ENCODE measurements around the gene STARD6.
A peak's percentile ranks its signal among the peaks of the same experiment; 100 is the strongest.
"Not testable (repeated sequence)": the region's sequence is repeated elsewhere in the genome, so short reads cannot be mapped to it uniquely, and the experiment has no call there.

The STARD6 gene, protein sequence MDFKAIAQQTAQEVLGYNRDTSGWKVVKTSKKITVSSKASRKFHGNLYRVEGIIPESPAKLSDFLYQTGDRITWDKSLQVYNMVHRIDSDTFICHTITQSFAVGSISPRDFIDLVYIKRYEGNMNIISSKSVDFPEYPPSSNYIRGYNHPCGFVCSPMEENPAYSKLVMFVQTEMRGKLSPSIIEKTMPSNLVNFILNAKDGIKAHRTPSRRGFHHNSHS

DNA sequence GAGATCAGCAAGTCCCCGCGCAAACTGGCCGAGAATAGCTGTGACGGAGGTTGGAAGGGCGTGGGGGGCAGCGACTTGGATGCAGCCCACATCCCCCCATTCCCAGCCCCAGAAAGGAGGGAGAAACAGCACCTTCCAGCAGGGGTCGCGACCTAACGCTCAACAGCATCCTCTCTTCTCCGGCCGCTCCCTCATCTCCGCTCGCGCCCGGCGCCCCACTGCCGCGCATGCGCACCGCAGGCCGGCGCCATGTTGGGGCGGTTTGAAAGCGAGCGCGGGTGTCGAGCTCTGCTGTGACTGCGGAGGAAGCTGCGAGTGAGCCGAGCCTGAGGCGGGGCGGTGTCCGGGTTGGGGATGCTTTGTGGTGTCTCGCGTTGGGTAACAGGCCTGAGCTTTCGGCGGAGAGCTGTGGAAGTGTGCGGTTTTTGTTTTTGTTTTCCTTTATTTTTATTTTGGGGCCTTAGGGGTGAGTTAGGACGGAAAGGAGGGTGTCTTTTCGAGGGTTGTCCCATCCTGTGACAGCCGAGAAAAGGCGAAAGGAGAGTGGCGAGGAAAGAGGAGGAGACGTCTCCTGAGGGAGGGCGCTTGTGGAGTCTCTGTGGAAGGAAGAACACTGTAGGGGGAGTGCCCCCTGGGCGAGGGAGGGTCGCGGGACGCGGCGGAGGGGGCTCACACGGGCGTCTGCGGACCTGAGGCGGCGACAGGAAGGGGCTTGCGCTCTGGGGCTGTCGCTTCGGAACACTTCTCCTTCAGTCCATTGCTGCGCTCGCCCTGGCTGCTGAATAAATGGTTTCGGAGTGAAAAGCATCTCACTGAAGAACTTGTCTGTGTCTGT, at the start of gene STARD6, which contains the start of gene C18orf54:
Gene STARD6 (minus strand): TSS at position 199 of the 835 bp plus-strand sequence. CDS start 3,285 bp downstream, outside the sequence.
Gene C18orf54 (plus strand): TSS at position 247 of the 835 bp plus-strand sequence. CDS start 2,667 bp downstream, outside the sequence.
- DNase-seq, result peak; percentile 90

DNA sequence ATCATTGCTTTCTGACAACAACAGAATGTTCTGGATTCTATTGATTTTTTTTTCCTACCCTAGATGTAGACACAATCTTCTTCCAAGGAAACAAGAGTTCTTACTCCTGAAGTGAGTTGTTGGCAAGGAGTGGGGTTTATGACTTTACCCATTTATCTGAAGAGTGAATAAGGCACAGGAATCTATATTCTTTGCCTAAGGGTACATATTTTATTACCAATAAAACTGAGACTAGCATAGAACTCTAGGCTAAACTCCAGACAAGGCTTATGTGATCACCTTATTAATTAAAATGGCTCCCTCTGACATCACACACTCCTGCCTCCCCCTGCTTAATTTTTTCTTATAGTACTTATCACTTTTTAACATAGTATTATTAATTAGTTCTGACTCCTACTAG, 47.6 kb upstream of the STARD6 start:
- DNase-seq, result no peak

DNA sequence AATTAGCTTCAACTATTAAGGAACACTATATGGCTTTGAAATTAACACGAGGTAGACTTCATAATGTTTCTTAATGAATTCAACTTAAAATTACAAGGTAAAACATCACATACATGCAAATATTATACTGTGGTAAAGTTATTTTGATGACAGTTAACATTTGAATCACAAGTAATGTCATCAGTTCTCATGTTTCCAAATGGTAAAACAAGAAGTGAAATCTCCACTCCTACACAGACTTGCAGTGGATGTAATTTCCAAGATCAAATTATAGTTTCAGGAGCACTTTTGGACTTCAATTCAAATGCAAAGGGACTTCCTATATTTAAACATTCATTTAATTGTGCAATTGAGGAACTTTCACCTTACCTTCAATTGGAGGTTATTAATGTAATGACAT, 39.1 kb upstream of the STARD6 start:
- no peak for DNase-seq

DNA sequence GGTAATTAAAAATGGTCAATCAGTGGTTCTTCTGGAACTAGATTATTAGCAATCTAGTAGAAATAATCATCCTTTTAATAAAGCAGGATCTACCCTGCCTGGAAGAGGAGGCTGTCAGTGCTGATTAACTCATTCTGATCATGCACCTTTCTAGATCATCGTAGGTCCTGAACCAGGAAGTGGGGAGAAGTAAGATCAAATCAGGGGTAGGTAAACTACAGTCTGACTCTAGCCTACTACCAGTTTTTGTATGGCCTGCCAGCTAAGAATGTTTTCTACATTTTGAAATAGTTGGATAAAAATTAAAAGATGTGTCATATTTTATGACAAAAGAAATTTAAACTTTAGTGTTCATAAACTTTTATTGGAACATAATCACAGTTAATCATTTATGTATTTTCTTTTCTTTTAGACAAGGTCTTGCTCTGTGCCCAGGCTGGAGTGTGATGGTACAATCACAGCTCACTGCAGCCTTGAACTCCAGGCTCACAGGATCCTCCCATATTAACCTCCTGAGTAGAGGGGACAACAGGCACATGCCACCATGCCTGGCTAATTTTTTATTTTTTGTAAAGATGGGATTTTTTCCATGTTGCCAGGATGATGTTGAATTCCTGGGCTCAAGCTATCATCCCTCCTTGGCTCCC, 36.1 kb upstream of the STARD6 start:
- DNase-seq, result no peak

DNA sequence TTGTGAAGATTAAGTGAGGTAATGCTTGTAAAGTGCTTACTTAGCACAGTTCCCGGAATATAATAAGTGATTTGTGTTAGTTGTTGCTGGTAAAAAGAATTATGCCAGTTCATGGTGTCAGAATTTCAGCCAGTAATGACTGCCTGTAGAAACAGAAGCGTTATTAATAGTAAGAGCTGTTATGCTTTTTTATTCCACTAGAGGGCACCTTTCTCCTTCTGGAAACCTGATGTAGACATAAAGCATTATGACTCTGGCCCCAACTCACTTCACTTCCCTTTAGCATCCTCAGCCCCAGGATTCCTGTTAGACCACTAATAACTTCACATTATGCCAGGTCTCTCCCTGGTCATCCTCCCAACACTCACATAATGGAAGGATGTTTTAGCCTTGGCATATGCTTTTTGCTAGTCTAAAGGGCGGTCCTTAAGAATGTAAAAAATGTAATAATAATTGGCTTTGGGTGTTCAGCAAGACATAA, 34.9 kb upstream of the STARD6 start:
- peak; percentile 64 for DNase-seq

DNA sequence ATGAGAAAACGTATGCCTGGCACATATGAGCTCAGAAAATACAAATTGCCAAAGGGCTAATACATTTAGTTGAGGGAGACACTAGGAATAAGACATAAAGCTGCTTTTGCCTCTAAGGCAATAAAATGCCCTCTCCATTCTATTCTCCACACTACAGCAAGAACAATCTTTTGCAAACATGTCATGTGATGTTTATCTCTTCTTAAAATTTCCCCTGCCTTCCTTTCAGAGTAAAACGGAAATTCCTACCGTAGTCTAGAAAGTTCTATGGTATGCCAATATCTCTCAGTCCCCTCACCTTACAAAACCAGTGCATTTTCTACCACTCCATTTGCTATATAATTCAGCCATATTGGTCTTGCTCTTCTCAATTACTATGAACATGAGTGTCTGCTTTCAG, 33.2 kb upstream of the STARD6 start:
- no peak for DNase-seq

DNA sequence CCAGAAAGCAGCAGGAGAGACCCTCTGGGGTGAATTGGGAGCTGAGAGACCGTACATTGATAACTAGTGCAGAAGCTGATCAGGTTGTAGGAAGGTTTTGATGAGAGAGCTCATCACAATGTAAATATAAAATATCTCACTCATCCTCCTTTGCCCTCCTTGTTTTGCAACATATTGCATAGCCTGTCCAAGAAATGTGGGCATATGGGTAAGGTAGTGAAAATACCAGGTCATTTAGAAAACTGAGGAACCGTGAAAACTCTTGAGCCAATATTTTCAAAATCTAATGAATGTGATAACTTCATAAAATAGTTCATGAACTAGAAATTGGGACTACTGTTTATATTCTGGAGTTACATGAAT, 31.5 kb upstream of the STARD6 start:
- no peak for DNase-seq

DNA sequence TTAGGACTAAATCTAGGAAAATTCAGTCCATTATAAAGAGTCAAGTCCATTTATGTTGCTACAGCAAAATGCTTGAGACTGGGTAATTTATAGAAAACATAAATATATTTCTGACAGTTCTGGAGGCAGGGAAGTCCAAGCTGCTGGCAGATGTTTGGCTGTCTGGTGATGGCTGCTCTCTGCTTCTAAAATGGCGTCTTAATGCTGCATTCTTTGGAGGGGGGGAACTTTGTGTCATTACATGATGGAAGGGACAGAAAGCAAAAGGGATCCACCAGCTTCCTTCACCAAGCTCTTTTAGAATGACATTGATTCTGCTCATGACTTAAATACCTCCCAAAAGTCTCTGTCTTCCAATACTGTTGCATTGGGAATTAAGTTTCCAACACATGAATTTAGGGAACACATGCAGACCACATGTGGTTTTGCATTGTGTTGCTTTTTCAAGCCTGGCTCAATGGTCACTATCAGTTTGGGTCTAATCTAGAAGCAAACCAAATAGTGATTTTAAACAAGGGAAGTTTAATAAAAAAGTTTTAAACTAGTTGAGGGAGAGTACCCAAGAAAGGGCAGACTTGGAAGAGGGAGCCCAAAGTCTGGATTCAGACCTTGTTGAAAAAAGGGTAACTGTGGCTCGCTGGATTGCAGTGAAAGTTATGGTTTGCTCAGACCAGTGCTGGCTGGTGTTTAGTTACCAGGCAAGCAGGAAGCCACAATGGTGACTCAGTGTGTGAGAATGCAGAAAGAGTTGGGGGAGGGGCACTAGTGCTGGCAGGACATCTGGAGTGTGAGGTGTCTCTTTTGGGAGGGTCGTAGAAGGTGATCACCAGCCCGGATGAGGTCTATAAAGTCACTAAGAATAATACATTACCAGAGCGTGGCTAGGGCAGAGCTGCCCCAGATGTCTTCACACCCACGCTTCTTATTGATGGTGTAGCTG, 30.8 kb upstream of the STARD6 start:
- DNase-seq, result peak; percentile 90

DNA sequence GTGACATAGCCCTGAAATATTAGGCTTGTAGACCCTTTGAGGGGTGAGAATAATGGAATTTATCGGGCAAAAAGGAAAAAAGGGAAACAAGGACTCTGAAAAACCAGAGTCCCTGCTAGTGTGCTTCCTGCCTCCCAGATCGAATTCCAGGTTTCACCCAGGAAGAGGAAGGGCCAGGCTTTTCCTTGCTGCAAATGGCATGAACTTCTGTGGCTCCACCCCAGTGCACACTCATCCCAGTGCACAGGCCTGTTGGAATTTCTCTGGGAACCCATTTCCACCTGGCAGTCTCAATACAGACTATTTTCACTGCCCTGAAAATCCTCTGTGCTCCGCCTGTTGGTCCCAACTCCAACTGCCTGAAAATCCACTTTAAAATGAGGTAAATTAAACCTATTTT, 30.0 kb upstream of the STARD6 start:
- DNase-seq, result peak; percentile 18

DNA sequence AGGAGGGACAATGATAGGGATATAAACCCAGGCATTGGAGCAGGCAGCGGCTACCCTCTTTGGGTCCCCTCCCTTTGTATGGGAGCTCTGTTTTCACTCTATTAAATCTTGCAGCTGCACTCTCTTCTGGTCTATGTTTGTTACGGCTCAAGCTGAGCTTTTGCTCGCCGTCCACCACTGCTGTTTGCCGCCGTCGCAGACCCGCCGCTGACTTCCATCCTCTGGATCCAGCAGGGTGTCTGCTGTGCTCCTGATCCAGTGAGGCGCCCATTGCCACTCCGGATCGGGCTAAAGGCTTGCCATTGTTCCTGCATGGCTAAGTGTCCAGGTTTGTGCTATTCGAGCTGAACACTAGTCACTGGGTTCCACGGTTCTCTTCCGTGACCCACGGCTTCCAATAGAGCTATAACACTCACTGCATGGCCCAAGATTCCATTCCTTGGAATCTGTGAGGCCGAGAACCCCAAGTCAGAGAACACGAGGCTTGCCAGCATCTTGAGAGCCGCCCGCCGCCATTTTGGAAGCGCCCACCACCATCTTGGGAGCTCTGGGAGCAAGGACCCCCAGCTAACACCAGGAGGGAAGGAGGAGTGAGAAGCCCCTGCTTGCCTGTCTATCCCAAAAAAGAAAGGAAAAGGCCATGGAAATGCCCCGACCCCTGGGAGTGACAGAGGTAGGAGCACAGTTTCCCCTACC, 29.3 kb upstream of the STARD6 start:
- not testable (repeated sequence) for DNase-seq

DNA sequence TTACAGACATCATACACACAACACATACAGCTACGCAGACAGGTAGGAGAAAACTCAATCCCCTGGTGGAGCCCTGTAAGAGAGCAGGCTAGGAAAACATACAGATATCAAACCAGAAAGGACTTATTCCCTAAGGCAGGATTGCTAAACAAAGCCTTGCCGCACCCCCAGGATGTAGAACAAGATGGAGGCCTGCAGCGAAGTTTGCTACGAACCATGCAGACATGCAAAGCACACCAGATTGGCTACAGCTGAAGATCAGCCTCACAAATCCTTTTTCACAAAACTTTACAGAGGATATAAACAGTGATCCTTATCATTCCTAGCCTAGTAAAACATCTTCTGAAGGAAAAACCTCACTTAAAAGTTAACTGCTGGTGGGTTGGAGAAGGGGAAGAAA, 28.4 kb upstream of the STARD6 start:
- DNase-seq, result no peak

DNA sequence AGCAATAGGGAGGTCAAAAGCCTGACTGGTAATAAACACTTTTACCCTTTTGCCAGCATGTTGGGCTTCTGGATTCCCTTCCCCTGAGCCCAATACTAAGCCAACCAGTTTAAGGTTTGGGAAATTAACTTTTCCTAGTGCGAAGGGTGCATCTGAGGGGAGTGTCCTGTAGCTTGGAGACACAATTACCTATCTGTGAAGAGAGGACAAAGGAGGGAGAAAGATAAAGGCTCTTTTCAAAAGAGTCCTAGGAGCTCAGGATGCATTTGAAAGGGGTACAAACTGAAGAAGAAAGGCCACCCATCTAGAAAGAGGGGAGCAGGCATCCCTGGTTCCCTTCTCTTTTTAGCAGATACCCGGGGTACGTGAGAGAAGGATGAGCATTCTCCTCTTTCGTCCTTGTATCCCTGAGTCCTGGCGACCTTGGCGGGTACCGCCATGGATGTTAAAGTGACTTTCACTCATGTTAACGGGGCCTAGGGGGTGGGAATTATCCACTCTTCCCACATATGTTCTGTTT, 25.1 kb upstream of the STARD6 start:
- no peak for DNase-seq

DNA sequence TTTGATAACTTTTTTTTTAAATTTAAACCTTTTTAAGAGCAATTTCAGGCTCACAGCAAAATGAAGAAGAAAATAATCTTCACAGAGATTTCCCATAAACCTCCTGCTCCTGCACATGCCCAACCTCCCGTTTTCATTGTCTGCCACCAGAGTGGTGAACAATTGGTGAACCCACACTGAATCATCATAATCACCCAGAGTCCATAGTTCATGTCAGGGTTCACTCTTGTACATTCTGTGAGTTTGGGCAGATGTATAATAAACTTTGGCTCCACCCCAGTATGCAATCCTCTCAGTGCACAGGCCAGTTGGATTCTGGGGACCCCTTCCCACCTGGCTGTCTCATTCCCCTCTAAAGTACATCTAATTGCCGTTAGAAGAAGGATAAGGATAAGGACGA, 24.4 kb upstream of the STARD6 start:
- DNase-seq, result no peak

DNA sequence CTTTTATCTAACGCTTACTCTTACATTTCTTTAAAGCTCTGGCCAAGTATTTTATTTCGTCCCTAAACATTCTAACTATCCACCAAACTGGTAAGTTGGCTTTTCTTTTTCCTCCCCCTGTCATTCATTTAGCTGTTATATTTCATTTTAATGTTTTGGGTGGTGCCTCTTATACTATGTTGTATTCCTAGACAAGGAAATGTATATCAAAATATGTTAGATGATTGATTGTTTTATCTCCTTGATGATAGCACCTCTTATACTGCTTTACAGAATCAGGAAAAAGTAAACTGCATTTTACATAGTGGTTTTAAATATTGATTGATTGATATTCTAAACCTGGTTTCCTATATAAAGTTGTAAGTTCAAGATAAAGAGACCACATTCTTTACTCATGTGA, 24.0 kb upstream of the STARD6 start:
- DNase-seq, result no peak

DNA sequence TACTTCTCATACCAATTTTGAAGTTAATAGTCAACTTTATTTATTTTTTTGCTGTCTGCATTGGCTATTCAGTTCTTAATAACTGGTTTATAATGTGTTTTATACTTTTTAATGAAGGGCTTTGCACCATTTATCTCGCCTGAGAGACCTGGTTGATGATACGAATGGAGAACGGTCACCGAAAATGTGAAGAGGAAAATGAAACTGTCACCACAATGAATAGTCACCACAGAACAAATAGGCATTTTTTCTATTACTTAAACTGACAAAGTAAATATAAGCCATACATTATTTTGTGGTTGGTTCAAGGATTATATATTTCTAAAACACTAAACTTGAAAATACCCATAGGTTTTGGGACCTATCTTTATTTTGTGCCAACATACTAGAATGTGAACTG, 20.4 kb upstream of the STARD6 start:
- no peak for DNase-seq

DNA sequence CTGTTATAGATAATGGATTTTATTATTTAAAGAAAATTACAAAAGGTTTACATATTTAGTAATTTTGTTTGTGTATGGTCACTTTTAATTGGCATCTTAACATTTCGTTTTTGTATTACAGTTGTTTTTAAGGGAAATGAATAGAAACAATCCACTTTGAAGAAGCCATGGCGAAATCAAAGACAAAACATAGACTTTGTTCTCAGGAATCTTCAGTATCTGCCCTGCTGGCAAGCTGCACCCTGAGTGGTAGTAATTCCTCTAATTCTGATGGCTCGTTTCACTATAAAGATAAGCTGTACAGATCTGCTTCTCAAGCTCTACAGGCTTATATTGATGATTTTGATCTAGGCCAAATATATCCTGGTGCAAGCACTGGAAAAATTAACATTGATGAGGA, 2.7 kb upstream of the STARD6 start:
- peak; percentile 2 for DNase-seq

DNA sequence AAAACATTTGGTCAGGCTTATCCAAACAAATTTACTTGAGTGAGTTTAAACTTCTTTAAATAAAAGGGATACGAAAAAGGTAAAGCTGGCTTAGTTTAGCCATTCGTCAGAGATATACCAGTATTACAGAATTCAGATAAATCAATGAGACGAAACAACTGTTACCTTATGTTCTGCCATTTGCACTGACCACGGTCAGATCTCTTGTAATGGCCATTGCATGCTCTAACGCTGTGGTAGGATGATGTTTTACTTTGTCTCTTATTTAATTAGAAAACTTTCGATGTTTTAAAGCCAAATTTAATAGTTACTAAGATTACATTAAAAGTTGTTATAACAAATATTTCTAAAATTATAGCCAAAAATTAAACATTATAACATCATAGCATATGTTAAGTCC, 1.6 kb upstream of the STARD6 start:
- peak; percentile 0 for DNase-seq

DNA sequence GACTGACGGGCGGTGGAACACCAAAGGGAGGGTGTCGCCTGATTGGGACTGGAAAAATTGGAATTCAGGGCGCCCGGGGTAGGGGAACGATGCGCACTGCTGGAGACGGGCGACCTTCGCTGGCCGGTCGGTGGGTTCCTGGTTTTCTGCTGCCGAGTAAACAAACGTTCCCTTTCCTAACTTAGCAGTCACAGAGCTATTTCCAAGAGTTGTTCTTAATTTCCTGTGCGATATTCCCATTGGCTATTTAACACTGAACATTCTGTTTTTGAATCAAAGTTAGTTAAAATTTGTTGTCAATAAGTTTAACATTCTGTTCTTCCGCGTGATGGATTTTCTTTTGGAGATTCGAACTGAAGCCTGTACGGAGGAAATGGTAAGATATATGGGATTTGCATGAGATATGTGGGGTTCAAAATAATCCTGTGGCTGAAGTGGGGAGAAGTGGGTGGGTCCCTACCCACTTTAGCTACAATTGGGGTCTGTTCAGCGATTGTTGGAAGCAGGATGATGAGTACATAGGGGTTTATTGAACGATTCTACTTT, 910 bp upstream of the STARD6 start:
- DNase-seq, result no peak

DNA sequence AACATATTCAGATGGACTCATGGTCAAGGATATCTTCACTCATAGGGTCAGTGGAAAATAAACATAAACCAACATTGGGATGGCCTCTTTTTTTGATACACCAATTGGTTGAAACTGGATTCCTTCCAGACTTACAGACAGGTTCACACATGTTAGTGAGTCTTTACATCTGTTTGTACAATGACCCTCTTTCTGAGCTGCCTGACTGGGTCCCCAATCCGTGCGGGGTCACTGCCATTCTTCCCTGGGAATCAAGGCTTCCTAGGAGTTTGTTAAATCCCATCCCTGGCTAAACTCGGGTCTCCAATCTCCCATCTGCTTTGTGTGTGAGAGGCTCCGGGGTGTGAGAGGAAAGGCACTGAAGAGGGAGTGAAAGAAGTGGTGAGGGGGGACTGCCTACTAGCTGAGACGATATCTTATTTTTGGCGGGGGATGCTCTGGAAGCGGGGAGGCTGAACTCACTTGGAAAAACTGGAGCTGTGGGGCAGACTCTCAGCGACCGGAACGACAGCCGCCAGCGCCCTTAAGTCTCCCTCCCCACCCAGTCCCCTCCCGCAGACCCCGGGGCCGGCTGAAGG, 487 bp downstream of the STARD6 start:
- no peak for DNase-seq

DNA sequence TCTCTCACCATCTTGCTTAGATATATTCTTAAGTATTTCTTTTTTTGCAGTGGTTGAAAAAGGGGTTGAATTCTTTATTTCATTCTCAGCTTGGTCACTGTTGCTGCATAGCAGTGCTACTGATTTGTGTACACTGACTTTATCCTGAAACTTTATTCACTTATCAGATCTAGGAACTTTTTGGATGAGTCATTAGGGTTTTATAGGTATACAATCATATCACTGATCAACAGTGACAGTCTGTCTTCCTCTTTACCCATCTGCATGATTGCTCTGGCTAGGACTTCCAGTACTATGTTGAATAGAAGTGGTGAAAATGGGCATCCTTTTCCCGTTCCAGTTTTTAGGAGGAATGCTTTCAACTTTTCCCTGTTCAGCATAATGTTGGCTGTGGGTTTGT, 6.5 kb downstream of the STARD6 start:
- DNase-seq, result no peak

DNA sequence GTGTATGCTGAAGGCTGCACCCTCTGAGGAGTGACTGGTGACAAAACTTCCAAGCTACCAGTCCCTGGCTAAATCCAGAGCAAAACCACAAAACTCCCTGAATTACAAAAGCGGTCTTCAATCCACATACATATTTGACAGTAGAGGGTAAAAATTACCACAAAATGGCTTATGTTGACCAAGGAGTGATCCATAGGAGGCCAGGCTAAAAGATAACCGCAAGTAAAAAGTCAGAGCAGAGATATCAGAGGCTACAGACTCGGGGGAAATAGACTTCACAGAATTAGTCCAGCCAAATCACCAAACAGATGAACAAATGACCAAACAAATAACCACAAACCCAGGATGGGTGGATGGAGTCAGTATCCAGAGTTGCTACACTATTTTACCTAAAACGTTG, 19.4 kb downstream of the STARD6 start:
- no peak for DNase-seq
